GM04504 (cell line): Measurements from ENCODE around the gene HMG20A.
"Not testable (repeated sequence)": the region's sequence is repeated elsewhere in the genome, so short reads cannot be mapped to it uniquely, and the experiment has no call there.

Experiments used
- DNase-seq: peaks from one replicate; pipeline ENCODE4 v3.0.0-alpha.2; 2012; ENCODE audit warnings: low read depth

The HMG20A gene

DNA sequence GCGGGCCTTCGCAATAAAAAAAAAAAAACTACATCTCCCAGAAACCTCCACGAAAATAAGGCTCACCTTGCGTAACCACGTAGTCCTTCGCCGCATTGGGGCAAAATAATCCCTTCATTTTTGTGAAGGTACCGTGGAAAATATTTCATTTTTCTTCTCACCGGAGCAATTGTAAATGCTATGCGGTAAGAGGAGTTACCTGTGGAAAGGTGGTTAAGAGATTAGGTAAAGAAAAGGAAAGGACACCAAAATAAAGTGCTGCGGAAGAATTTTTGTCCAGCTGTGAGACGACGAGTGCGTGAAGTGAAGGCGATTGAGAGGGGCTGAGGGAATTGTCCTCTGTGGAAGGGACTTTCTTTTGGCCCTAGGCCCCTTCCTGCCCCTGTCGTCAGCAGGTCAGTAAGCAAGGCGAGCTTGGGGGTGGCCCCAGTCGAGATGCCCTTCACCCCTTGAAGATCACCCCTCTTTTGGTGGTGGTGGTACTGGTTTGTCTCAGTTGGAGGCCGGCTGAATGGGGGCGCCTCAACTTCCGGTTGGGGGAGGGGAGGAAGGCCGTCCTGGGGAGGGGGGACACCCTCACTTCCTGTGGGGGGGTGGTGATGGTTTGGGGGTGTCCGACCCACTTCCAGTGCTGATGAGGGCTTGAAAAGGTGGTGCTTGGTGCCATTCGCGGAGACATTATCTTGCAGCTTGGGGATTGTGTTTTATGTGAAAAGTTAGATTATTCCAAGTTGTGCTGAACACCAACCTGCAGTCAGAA lies at the start of gene HMG20A:
Gene HMG20A, plus strand, starts transcription at position 279 of the 760 bp plus-strand sequence. CDS start 37,520 bp downstream, outside the sequence.
- DNase-seq, result peak; percentile 73

GRCh38 chr15:77371850-77372563 lies 48.7 kb upstream of the HMG20A start:
- DNase-seq, result no peak

DNA sequence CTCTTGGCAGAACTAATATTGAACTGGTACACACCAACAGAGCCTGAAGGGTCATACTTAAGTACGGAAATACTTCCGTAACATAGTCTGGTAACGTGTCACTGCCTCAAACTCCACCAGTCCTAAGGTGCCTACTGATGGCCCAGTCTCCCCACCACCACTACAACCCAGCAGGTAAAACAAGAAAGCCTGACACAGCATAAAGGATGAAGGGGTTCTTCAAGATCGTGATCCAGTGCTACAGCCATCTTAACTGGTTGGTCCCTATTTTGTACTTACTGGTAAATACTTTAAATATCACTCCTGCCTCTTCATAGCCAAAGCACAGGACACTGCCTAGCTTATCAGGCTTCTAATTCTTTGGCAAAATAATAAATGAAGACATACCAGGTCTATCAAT lies 47.2 kb upstream of the HMG20A start:
- no peak for DNase-seq

DNA sequence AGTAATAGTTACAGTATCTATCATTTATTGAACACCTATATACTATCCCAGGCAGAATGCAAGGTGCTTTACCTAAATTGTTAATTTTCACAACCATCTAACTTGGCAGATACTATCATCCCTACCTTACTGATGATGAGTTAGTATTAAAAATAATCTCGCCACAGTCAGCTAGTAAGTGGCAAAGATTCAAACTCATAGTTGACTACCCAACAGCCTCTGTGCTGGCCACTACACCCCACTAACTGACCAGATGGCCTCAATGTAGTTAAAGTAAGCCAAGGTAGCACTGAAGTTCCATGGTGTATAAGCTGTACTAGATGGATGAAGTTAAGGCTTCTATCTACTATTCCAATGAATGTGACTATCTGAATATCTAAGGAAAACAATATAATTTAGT lies 45.6 kb upstream of the HMG20A start:
- DNase-seq, result no peak

GRCh38 chr15:77376770-77377169 lies 43.9 kb upstream of the HMG20A start:
- DNase-seq, result no peak

DNA sequence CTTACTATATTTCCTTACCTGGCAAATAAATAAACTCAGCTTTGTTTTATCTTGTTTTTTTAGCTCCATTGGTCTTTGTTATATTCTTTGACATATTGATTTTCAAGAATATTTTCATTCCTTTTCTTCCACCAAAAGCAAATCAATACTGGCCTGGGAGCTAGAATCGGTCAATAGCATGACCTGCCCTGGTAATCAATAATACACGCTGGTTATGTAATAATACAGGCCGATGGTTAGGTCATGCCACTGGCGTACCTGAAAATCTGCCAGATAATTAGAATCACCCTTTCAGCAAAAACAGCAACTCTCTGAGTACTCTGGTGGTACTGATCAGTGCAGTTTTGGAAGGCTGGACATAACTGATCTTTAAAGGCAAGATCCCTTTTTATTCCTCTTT lies 40.7 kb upstream of the HMG20A start:
- no peak for DNase-seq

GRCh38 chr15:77384086-77384485 lies 36.6 kb upstream of the HMG20A start:
- DNase-seq, result no peak

DNA sequence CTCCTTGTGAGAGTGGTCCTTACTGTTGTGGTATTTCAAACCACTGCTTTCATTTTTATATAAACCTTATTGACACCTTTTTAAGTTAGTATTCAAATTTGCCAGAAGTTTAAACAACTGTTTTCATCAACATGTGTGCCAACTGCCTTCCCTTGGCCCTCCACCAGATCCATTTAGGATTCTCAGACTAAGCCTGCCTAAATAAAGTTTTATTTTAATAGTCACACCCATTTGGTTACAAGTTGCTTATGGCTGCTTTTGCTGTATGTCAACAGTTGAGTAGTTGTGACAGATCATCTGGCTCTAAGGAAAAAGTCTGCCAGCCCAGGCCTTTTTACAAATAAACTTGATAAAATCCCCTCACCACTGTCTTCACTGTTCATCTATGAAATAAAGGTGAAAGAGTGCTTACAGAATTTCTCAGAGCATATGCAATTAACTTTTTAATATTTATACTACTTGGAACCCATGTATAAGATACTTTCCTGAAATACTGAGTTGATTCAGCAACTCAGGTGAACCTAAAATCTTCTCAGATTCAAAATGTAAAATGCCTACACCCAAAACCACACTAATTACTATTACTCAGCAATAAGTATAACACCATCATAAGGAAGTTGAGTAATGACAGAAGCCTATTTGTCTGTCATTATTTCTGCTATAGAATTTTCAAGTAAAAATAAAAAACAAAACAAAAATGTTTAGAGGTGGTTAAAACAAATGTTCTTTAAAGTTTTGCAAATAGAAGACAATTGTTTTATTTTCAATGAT lies 35.9 kb upstream of the HMG20A start:
- DNase-seq, result no peak

DNA sequence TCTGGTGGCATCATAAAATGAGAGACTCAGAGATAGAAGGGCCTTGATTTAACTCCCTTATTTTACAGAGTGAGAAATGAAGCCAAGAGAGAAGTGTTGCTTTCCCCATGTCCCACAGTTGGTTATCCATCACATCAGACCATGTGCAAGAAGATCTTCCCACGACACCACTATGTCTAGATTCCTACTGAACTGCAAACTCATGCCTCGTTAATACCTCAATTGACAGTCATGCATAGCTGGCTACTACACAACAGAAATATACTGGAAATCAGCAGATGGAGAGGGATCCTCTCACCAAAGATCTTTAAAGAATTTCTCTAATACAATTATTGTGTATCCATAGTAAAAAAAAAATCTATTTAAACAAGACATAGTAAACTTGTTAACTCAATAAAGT lies 34.1 kb upstream of the HMG20A start:
- DNase-seq, result no peak

GRCh38 chr15:77387365-77388105 lies 33.2 kb upstream of the HMG20A start:
- no peak for DNase-seq

DNA sequence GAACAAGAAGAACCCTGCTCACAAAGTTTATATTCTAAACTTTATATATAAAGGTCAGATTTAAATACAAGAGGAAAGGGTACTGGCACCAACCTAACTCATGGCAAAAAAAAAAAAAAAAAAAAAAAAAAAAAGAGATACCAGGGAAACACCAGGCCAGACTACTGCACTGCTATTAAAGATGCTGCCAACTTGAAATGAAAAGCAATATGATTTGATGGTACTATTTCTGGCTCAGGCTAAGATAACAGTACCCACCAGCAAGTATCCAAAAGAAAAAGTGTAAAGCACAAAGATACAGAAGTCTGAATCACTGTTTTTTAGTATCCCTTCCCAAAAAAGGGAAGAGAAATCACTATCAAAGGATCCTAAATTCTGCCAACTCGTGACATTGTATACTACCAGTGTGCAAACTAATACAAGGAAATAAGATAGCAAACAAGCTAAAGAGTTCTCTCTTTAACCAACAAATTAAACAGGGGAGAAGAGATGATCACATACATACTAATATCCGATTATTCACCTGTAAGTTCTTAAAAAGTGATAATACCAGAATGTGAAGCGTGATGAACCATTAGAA lies 29.2 kb upstream of the HMG20A start:
- no peak for DNase-seq

- DNase-seq, result no peak
Observed at GRCh38 chr15:77392762-77393470, 27.8 kb upstream of the HMG20A start.

- no peak for DNase-seq
Observed at GRCh38 chr15:77393471-77393840, 27.2 kb upstream of the HMG20A start.

DNA sequence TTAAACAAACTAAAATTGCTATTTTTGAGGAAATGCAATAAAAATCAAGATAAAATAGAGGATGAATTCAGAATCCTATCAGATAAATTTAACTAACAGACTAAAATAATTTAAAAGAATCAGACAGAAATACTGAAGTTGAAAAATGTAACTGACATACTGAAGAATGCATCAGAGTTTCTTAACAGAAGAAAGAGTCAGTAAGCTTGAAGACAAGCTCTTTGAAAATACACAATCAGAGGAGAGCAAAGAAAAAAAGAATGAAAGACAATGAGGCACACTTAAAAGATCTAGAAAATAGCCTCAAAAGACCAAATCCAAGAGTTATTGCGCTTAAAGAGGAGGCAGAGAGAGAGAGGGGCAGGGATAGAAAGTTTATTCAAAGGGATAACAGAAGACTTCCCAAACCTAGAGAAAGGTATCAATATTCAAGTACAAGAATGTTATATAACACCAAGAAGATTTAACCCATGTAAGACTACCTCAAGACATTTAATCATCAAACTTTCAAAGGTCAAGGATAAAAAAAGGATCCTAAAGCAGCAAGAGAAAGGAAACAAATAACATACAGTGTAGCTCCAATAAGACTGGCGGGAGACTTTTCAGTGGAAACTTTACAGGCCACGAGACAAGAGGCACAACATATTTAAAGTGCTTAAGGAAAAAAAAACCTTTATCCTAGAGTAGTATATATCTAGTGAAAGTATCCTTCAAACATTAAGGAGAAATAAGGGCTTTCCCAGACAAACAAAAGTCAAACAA lies 25.5 kb upstream of the HMG20A start:
- DNase-seq, result no peak

- no peak for DNase-seq
Observed at GRCh38 chr15:77396692-77397091, 24.0 kb upstream of the HMG20A start.

- no peak for DNase-seq
Observed at GRCh38 chr15:77398927-77399326, 21.8 kb upstream of the HMG20A start.

DNA sequence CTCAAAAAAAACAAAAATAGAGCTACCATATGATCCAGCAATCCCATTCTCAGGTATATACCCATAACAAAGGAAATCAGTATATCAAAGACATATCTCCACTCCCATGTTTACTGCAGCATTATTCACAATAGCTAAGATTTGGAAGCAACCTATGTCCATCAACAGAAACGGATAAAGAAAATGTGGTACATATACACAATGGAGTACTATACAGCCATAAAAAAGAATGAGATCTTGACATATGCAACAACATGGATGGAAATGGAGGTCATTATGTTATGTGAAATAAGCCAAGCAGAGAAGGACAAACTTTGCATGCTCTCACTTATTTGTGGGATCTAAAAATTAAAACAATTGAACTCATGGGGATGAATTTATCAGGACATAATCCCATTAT lies 20.4 kb upstream of the HMG20A start:
- no peak for DNase-seq

GRCh38 chr15:77402740-77403379 lies 17.8 kb upstream of the HMG20A start:
- DNase-seq, result peak; percentile 35

DNA sequence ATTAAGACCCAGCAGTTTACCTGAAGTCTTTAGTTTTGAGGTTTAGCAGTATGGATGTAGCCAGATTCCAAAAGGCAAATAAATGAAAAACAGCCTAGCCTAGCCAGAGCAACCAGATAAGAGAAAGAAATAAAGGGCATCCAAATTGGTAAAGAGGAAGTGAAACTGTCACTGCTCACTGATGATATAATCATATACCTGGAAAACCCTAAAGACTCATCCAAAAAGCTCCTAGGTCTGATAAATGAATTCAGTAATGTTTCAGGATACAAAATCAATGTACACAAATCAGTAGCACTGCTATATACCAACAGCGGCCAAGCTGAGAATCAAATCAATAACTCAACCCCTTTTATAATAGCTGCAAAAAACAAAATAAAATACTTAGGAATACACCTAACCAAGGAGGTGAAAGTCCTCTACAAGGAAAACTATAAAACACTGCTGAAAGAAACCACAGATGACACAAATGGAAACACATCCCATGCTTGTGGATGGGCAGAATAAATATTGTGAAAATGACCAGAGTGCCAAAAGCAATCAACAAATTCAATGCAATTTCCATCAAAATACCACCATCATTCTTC lies 14.4 kb upstream of the HMG20A start:
- DNase-seq, result not testable (repeated sequence)
